ENCODE measurements around the gene CDC45.

DNA sequence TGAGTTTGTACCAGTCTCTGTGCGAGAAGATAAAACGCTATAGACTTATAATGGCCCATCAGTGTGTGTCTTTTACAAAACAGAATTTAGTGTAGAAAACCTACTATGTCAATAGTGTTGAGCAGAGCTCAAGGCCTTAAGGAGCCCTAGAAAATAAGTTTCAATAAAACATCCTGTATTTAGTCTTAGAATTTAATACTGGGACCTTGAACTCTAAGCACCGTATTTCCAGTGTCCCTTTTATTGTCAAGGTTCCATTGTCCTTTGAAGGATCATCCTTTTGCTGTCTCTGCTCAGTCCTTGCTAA is 16.6 kb downstream of the CDC45 start:
- TF ChIP-seq ZNF391 (tag by site-specific recombination; IDR thresholded peaks at IDR 0.05; ENCODE audit: borderline replicate concordance, low read depth) (no peak), ZNF140 (tag by site-specific recombination; IDR thresholded peaks at IDR 0.05) (no peak), SETDB1 (IDR thresholded peaks at IDR 0.05; ENCODE audit: insufficient read length, low read length) (no peak), KLF1 (tag by site-specific recombination; IDR thresholded peaks at IDR 0.05) (no peak), YY1 (tag by site-specific recombination; IDR thresholded peaks at IDR 0.05) (no peak), ZNF510 (tag by site-specific recombination; IDR thresholded peaks at IDR 0.05; ENCODE audit: insufficient replicate concordance) (no peak), RBAK (tag by site-specific recombination; IDR thresholded peaks at IDR 0.05) (no peak), ZBTB7A (tag by site-specific recombination; IDR thresholded peaks at IDR 0.05; ENCODE audit: low read depth) (no peak)
- TF ChIP-seq, protein P1, sequence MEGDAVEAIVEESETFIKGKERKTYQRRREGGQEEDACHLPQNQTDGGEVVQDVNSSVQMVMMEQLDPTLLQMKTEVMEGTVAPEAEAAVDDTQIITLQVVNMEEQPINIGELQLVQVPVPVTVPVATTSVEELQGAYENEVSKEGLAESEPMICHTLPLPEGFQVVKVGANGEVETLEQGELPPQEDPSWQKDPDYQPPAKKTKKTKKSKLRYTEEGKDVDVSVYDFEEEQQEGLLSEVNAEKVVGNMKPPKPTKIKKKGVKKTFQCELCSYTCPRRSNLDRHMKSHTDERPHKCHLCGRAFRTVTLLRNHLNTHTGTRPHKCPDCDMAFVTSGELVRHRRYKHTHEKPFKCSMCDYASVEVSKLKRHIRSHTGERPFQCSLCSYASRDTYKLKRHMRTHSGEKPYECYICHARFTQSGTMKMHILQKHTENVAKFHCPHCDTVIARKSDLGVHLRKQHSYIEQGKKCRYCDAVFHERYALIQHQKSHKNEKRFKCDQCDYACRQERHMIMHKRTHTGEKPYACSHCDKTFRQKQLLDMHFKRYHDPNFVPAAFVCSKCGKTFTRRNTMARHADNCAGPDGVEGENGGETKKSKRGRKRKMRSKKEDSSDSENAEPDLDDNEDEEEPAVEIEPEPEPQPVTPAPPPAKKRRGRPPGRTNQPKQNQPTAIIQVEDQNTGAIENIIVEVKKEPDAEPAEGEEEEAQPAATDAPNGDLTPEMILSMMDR (tag by site-specific recombination; IDR thresholded peaks at IDR 0.05): no peak
- TF ChIP-seq, protein P2, sequence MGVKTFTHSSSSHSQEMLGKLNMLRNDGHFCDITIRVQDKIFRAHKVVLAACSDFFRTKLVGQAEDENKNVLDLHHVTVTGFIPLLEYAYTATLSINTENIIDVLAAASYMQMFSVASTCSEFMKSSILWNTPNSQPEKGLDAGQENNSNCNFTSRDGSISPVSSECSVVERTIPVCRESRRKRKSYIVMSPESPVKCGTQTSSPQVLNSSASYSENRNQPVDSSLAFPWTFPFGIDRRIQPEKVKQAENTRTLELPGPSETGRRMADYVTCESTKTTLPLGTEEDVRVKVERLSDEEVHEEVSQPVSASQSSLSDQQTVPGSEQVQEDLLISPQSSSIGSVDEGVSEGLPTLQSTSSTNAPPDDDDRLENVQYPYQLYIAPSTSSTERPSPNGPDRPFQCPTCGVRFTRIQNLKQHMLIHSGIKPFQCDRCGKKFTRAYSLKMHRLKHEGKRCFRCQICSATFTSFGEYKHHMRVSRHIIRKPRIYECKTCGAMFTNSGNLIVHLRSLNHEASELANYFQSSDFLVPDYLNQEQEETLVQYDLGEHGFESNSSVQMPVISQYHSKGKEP (tag by site-specific recombination; IDR thresholded peaks at IDR 0.05): no peak
- TF ChIP-seq, protein P3, sequence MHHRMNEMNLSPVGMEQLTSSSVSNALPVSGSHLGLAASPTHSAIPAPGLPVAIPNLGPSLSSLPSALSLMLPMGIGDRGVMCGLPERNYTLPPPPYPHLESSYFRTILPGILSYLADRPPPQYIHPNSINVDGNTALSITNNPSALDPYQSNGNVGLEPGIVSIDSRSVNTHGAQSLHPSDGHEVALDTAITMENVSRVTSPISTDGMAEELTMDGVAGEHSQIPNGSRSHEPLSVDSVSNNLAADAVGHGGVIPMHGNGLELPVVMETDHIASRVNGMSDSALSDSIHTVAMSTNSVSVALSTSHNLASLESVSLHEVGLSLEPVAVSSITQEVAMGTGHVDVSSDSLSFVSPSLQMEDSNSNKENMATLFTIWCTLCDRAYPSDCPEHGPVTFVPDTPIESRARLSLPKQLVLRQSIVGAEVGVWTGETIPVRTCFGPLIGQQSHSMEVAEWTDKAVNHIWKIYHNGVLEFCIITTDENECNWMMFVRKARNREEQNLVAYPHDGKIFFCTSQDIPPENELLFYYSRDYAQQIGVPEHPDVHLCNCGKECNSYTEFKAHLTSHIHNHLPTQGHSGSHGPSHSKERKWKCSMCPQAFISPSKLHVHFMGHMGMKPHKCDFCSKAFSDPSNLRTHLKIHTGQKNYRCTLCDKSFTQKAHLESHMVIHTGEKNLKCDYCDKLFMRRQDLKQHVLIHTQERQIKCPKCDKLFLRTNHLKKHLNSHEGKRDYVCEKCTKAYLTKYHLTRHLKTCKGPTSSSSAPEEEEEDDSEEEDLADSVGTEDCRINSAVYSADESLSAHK (tag by site-specific recombination; IDR thresholded peaks at IDR 0.05): no peak

Data from HEK293 (cell line).